ENCODE results near the gene DAB2IP. TPM values are rescaled to one million over a fixed set of nuclear protein-coding genes. Genes with fewer than 3 reads are reported as not detected.
A peak's percentile ranks its signal among the peaks of the same experiment; 100 is the strongest.

DAB2IP gene
- total RNA-seq, 2 donors from 2014 or later = 51.6 to 83.2 TPM

DNA sequence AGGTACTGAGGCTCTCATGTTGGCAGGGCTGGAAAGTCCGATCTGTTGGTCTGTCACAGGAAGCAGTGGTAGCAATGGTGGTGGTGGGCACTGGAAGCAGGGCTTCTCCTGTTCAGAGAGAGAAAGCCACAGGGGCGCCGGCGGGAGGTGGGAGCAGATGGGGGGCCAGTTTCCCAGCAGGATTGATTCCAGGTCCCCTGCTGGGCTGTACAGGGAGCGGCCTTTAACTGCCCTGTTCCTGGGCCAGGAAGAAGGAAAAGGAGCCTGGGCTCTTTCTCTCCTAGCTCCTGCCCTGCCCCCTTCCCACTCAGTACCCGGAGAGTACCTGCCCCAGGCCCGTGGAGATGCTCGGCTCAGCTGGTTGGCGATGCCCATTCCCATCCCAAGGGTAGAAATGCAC lies 2.6 kb upstream of the DAB2IP start:
- no peak overlapping the region for H3K27ac ChIP-seq
- WGBS = 87% methylated on average over 9 of the region's 9 CpGs
- TF ChIP-seq, protein P1, sequence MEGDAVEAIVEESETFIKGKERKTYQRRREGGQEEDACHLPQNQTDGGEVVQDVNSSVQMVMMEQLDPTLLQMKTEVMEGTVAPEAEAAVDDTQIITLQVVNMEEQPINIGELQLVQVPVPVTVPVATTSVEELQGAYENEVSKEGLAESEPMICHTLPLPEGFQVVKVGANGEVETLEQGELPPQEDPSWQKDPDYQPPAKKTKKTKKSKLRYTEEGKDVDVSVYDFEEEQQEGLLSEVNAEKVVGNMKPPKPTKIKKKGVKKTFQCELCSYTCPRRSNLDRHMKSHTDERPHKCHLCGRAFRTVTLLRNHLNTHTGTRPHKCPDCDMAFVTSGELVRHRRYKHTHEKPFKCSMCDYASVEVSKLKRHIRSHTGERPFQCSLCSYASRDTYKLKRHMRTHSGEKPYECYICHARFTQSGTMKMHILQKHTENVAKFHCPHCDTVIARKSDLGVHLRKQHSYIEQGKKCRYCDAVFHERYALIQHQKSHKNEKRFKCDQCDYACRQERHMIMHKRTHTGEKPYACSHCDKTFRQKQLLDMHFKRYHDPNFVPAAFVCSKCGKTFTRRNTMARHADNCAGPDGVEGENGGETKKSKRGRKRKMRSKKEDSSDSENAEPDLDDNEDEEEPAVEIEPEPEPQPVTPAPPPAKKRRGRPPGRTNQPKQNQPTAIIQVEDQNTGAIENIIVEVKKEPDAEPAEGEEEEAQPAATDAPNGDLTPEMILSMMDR (IDR thresholded peaks at IDR 0.05) = no peak
- TF ChIP-seq POLR2AphosphoS5 (IDR thresholded peaks at IDR 0.05) (no peak), POLR2A (IDR thresholded peaks at IDR 0.05) (no peak)
- DNase-seq (ENCODE audit: low spot score) = no peak
- H3K4me3 ChIP-seq = no peak overlapping the region
- no peaks in the 10 kb centered on the region for H3K27me3 ChIP-seq (replicated peaks; ENCODE audit: insufficient read depth)
- H3K4me1 ChIP-seq (replicated peaks) = no peaks in the 10 kb centered on the region
- intact Hi-C loops (cut with DNase I) = no loop called here
- H3K9me3 ChIP-seq = no peaks in the 10 kb centered on the region
- H3K36me3 ChIP-seq = no peaks in the 10 kb centered on the region

DNA sequence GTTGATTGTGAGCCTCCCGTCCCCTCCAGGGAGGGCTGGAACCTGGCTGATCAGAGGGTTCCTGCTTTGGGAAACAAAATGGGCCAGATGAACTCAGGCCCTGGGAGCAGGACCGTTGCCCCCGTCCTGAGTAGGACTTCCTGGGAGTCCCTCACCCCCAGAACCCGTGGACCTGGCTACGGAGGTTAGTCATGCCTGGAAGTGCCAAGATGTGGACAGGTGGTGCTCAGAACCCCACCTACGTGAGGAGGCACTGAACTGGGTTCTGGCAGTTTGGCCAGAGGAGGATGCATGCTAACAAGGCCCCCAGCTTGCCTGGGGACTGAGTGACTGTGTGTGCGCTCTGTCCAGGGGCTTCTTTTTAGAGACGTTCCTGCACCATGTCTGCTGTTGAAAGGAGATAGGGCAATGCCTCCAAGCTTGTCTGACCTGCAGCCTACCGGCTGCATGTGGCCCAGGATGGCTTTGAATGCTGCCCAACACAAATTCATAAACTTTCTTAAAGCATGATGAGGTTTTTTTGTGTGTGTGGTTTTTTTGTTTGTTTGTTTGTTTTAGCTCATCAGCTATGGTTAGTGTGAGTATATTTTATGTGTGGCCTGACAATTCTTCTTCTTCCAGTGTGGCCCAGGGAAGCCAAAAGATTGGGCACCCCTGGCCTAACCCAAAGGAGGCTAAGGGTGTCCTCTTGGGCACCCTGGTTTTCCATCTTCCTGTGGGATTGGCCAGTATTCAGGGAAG lies 1.8 kb upstream of the DAB2IP start:
- no peak overlapping the region for H3K4me3 ChIP-seq
- H3K27ac ChIP-seq = peak overlapping the region in 1 of 2 donors; percentile 16
- WGBS = 61% methylated on average over 9 of the region's 9 CpGs
- H3K27me3 ChIP-seq (replicated peaks; ENCODE audit: insufficient read depth) = no peaks in the 10 kb centered on the region
- no peaks in the 10 kb centered on the region for H3K36me3 ChIP-seq
- intact Hi-C loops (cut with DNase I) = no loop called here
- no peak for DNase-seq (ENCODE audit: low spot score)
- no peaks in the 10 kb centered on the region for H3K9me3 ChIP-seq
- no peaks in the 10 kb centered on the region for H3K4me1 ChIP-seq (replicated peaks)
- no peak for TF ChIP-seq POLR2A (IDR thresholded peaks at IDR 0.05)
- TF ChIP-seq, protein P1 (IDR thresholded peaks at IDR 0.05) = no peak
- no peak for TF ChIP-seq POLR2AphosphoS5 (IDR thresholded peaks at IDR 0.05)

DNA sequence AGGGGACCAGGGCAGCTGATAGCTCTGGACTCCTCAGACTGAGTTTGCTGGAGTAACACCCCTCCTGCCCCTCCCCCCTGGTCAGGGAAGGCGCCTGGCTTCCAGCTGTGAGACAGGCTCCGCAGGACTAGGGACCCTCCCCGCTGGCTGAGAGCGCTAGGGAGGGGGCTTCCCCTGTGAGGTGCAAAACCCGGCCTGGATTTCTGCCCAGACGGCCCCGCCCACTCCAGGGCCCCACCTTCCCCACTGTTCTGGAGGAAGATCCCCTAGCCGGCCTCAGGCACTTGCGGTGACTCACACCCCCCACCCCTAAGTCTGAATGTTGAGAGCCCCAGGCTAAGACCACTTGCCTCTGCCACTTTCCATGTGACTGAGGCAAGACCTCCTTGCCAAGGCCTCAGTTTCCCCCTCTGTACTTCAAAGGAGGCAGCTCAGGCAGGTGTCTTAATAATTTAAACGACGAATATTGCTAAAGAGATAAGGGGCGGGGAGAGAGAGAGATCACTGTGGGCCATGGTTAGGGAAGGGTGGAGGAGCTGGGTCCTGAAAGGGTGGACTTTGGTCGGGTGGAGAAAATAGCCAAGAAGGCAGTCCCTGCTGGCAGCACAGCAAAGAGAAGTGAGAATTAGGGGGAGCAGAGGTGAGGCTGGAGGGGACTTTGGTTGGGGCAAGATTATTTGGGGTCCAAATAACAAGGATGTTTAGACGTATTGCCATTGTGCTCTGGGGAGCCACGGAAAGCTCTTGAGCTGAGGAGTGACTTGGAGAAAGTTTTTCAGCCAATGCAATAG lies 1.0 kb upstream of the DAB2IP start:
- no peaks in the 10 kb centered on the region for H3K4me1 ChIP-seq (replicated peaks)
- intact Hi-C loops (cut with DNase I) = no loop called here
- H3K9me3 ChIP-seq = no peaks in the 10 kb centered on the region
- H3K27ac ChIP-seq = peak overlapping the region in 1 of 2 donors; percentile 16
- no peaks in the 10 kb centered on the region for H3K36me3 ChIP-seq
- DNase-seq (ENCODE audit: low spot score) = no peak
- no peaks in the 10 kb centered on the region for H3K27me3 ChIP-seq (replicated peaks; ENCODE audit: insufficient read depth)
- WGBS = 19% methylated on average over 15 of the region's 15 CpGs
- TF ChIP-seq POLR2A (IDR thresholded peaks at IDR 0.05) (no peak), POLR2AphosphoS5 (IDR thresholded peaks at IDR 0.05) (no peak)
- TF ChIP-seq, protein P1 (IDR thresholded peaks at IDR 0.05) = no peak
- no peak overlapping the region for H3K4me3 ChIP-seq

DNA sequence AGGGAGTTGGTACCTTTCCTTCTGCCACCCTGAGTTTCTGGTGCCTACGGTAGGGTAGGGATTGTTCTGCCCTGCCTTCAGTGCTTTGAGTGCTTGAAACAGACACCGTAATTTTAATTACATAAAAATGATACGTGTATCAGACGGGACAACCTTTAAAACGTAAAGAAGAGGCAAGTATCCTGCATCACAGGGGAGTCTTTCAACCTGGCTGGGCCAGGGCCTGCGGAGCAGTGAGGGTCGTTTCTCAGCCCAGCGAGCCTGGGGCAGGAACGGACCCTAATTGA lies 483 bp upstream of the DAB2IP start:
- H3K9me3 ChIP-seq = no peaks in the 10 kb centered on the region
- 13% methylated on average over 9 of the region's 9 CpGs for WGBS
- H3K4me3 ChIP-seq = peak overlapping the region; percentile 43 to 48
- no peaks in the 10 kb centered on the region for H3K36me3 ChIP-seq
- TF ChIP-seq, protein P1 (IDR thresholded peaks at IDR 0.05) = no peak
- TF ChIP-seq POLR2AphosphoS5 (IDR thresholded peaks at IDR 0.05) (no peak), POLR2A (IDR thresholded peaks at IDR 0.05) (no peak)
- H3K27ac ChIP-seq = no peak overlapping the region
- intact Hi-C loops (cut with DNase I) = no loop called here
- DNase-seq (ENCODE audit: low spot score) = no peak
- no peaks in the 10 kb centered on the region for H3K27me3 ChIP-seq (replicated peaks; ENCODE audit: insufficient read depth)
- H3K4me1 ChIP-seq (replicated peaks) = no peaks in the 10 kb centered on the region

Data from prostate gland (tissue), 2 donors.